ENCODE data around the gene ACBD6. TPM values are rescaled to one million over a fixed set of nuclear protein-coding genes. Genes with fewer than 3 reads are reported as not detected.

The ACBD6 gene
- total RNA-seq, 1 donor from 2014 or later: 73.2 TPM

DNA sequence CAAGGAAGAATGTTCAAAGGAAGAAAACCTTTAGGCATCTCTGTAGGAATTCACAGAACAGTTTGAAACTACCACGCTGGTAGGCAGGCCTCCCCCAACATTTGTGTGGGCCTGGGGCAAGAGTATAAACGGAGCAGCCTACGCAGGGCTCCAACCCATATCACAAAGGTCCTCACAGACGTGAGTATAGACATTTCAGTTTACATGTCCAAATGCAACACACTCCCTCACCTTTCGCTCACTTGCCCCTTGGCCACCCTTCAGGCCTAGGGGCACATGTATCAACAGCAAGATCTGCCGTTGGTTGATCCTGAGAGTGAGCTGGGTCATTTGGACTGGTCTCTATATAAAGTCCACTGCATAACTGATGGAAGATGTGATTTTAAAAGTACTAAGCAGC, 133.3 kb downstream of the ACBD6 start:
- no peaks in the 10 kb centered on the region for H3K36me3 ChIP-seq (ENCODE audit: control insufficient read depth, insufficient read depth, low read length)
- TF ChIP-seq, protein P1, sequence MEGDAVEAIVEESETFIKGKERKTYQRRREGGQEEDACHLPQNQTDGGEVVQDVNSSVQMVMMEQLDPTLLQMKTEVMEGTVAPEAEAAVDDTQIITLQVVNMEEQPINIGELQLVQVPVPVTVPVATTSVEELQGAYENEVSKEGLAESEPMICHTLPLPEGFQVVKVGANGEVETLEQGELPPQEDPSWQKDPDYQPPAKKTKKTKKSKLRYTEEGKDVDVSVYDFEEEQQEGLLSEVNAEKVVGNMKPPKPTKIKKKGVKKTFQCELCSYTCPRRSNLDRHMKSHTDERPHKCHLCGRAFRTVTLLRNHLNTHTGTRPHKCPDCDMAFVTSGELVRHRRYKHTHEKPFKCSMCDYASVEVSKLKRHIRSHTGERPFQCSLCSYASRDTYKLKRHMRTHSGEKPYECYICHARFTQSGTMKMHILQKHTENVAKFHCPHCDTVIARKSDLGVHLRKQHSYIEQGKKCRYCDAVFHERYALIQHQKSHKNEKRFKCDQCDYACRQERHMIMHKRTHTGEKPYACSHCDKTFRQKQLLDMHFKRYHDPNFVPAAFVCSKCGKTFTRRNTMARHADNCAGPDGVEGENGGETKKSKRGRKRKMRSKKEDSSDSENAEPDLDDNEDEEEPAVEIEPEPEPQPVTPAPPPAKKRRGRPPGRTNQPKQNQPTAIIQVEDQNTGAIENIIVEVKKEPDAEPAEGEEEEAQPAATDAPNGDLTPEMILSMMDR (IDR thresholded peaks at IDR 0.05; ENCODE audit: insufficient read depth, low read length, poor library complexity, severe bottlenecking): no peak
- H3K4me3 ChIP-seq (ENCODE audit: low read depth, low read length): no peak overlapping the region
- no peaks in the 10 kb centered on the region for H3K27me3 ChIP-seq (ENCODE audit: control insufficient read depth, insufficient read depth, low read length)
- DNase-seq (ENCODE audit: low read depth): no peak

DNA sequence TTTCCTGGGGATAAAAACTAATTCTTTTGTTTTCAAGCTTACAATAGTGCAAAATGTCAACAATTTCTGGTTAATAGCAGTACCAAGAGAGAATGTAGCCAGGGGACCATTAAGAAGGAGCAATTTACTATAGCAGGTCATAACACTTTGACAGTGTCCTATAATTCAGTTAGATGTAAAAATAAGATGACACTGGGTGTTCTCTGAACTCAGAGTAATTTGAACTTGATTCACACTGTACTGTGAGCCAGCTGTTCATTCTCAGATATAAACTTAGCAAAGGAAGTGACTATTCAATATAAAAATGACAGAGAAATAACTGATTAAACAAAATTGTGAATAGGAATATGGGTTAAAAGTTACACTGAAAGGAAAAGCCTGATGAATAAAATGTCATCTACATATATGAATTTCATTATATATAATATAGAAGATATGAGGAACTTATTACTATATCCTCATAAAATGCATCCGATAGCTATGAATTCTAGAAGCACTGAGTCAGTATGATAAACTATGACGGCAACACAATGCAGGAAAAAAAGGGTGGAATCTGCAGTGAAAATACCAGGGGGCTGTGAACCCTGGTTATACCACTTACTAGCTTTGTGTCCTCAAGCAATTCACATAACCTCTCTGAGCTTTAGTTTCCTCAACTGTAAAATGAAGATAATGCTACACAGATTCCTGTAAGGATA, 135.9 kb downstream of the ACBD6 start:
- DNase-seq (ENCODE audit: low read depth): no peak
- TF ChIP-seq, protein P1 (IDR thresholded peaks at IDR 0.05; ENCODE audit: insufficient read depth, low read length, poor library complexity, severe bottlenecking): no peak
- no peak overlapping the region for H3K4me3 ChIP-seq (ENCODE audit: low read depth, low read length)
- H3K27me3 ChIP-seq (ENCODE audit: control insufficient read depth, insufficient read depth, low read length): no peaks in the 10 kb centered on the region
- no peaks in the 10 kb centered on the region for H3K36me3 ChIP-seq (ENCODE audit: control insufficient read depth, insufficient read depth, low read length)

DNA sequence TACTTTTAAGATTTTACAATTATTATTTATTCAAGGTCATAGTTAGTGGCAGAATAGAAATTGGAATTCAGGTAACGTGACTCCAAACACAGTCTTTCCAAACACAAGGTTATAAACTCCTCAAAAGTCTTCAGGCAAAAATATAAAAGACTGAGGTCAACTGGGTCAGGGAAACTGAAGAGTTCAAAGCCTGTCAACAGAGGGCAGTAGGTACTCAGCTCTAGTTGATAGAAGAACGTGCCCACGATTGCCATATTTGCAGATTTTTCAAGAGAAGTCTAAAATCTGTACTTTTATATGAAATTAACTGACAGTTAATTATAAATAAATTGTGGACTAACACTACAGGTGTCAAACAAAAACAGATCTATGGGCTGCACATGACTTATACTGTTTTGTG, 137.3 kb downstream of the ACBD6 start:
- Histone ChIP-seq H3K27me3 (ENCODE audit: control insufficient read depth, insufficient read depth, low read length) (no peaks in the 10 kb centered on the region), H3K4me3 (ENCODE audit: low read depth, low read length) (no peak overlapping the region), H3K36me3 (ENCODE audit: control insufficient read depth, insufficient read depth, low read length) (no peaks in the 10 kb centered on the region)
- TF ChIP-seq, protein P1 (IDR thresholded peaks at IDR 0.05; ENCODE audit: insufficient read depth, low read length, poor library complexity, severe bottlenecking): peak; percentile 16
- no peak for DNase-seq (ENCODE audit: low read depth)

DNA sequence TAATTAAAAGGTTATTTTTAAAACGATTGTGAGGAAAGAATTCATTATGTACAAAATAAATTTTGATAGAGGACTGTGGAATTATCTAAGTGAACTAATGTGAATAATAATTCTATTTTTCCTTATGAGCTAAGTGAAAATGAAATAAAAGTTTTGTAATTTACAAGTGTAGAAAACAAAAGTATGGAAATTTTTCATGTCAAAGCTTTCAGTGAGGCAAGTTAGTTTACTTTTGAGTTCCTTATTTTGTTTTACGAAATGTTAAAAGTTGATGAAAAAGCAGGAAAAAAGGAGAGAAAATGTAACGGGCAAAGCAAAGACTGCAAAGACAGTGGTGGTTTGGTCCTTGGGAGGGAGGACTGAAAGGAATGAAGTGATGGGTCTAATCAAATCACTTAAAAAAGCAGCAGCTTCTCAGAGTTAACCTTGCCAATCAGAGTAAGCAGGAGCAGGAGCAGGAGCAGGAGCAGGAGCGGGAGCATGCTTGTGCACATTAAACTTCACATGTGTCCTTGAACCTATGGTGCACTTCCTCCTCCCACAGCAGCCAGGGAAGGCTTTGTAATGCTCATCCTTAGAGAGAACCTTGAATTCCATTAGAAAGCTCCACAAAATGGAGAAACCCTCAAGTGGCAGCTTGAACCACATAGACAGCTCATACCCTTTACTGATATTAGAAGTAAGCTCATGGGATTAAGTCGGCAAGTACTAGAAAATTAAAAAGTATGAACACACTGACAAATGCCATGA, 139.0 kb downstream of the ACBD6 start:
- no peak for DNase-seq (ENCODE audit: low read depth)
- H3K36me3 ChIP-seq (ENCODE audit: control insufficient read depth, insufficient read depth, low read length): no peaks in the 10 kb centered on the region
- H3K4me3 ChIP-seq (ENCODE audit: low read depth, low read length): no peak overlapping the region
- TF ChIP-seq, protein P1 (IDR thresholded peaks at IDR 0.05; ENCODE audit: insufficient read depth, low read length, poor library complexity, severe bottlenecking): no peak
- H3K27me3 ChIP-seq (ENCODE audit: control insufficient read depth, insufficient read depth, low read length): no peaks in the 10 kb centered on the region

DNA sequence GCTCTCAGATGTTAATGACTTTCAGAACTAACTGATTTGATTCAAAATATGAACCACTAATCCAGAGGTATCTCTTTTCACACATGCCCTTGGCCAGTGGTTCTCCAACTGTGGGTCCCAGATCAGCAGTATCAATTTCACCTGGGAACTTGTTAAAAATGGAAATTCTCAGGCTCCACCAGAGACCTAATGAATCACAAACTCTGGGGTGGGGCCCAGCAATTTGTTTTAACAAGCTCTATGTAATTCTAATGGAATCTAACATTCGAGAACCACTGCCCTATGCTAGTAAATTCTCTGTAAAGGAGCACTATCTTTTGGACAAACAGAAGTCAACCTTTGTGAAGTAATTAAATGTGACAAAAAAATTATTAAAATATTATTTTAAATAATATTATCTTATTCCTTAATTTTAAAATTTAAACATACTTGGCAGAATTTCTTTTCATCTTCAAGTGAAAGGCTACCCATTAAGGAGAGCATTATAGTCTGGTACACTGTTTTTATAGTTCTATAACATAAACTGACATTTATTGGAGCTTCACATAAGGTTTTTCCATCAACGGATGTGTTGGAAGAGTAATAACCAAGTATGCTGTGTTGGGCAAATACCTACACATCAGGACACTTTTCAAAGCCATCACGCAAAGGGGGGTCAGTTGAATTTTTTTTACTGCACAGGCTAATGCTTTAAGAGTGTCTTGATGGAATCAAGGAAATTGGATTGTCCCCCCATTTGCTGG, 141.9 kb downstream of the ACBD6 start:
- Histone ChIP-seq H3K36me3 (ENCODE audit: control insufficient read depth, insufficient read depth, low read length) (no peaks in the 10 kb centered on the region), H3K27me3 (ENCODE audit: control insufficient read depth, insufficient read depth, low read length) (no peaks in the 10 kb centered on the region), H3K4me3 (ENCODE audit: low read depth, low read length) (no peak overlapping the region)
- no peak for DNase-seq (ENCODE audit: low read depth)
- TF ChIP-seq, protein P1 (IDR thresholded peaks at IDR 0.05; ENCODE audit: insufficient read depth, low read length, poor library complexity, severe bottlenecking): no peak
